ENCODE measurements around the gene TM9SF3.

Gene TM9SF3

GRCh38 chr10:96622013-96622787, 35.4 kb upstream of the TM9SF3 start:
- H3K9ac ChIP-seq (ENCODE audit: insufficient read length, low read depth), result no peak overlapping the region
- DNase-seq (ENCODE audit: low read depth, low spot score), result no peak
- H3K27me3 ChIP-seq (ENCODE audit: insufficient read depth, insufficient read length), result no peaks in the 10 kb centered on the region
- TF ChIP-seq YY1 (IDR thresholded peaks at IDR 0.05; ENCODE audit: insufficient read depth, insufficient read length) (no peak), SUZ12 (IDR thresholded peaks at IDR 0.05; ENCODE audit: extremely low read depth, insufficient read depth, insufficient read length) (no peak)
- H3K36me3 ChIP-seq (ENCODE audit: insufficient read depth, insufficient read length, low read length), result no peaks in the 10 kb centered on the region
- no peak overlapping the region for H3K4me3 ChIP-seq (ENCODE audit: insufficient read length, low read depth)
- H3K9me3 ChIP-seq (ENCODE audit: insufficient read depth, low read length), result no peaks in the 10 kb centered on the region
- H3K4me1 ChIP-seq (ENCODE audit: insufficient read depth, insufficient read length), result peaks cover 5% of the 10 kb centered on the region

GRCh38 chr10:96619796-96620773, 33.3 kb upstream of the TM9SF3 start:
- no peak for DNase-seq (ENCODE audit: low read depth, low spot score)
- H3K36me3 ChIP-seq (ENCODE audit: insufficient read depth, insufficient read length, low read length), result no peaks in the 10 kb centered on the region

DNA sequence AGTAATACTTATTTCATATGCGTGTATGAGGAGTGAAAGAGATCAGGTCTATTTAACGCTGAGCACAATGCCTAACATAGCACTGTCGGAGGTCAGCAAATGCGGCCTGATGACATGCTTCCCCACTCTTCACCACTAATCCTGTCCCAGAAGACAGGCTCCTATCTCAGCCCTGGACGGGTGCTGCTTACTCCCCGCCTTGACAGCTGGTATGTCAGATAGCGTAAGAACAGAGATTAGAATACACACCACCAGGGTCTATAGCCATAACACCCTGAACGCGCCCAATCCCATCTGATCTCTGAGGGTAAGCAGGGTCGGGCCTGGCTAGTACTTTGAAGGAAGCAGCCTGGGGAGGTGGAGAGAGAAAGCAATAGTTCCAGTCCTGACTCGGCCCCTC, 32.3 kb upstream of the TM9SF3 start:
- no peak for TF ChIP-seq SUZ12 (IDR thresholded peaks at IDR 0.05; ENCODE audit: extremely low read depth, insufficient read depth, insufficient read length)
- no peak for TF ChIP-seq YY1 (IDR thresholded peaks at IDR 0.05; ENCODE audit: insufficient read depth, insufficient read length)
- TF ChIP-seq ZNF274 (IDR thresholded peaks at IDR 0.05; ENCODE audit: low read depth, low read length), result no peak
- Histone ChIP-seq H3K4me1 (ENCODE audit: insufficient read depth, insufficient read length) (peaks cover 5% of the 10 kb centered on the region), H3K9me3 (ENCODE audit: insufficient read depth, low read length) (no peaks in the 10 kb centered on the region), H3K27me3 (ENCODE audit: insufficient read depth, insufficient read length) (no peaks in the 10 kb centered on the region), H3K36me3 (ENCODE audit: insufficient read depth, insufficient read length, low read length) (no peaks in the 10 kb centered on the region), H3K9ac (ENCODE audit: insufficient read length, low read depth) (no peak overlapping the region), H3K4me3 (ENCODE audit: insufficient read length, low read depth) (no peak overlapping the region)
- no peak for DNase-seq (ENCODE audit: low read depth, low spot score)

More at GRCh38 chr10:96619796-96620773, 33.3 kb upstream of the TM9SF3 start:
- H3K9ac ChIP-seq (ENCODE audit: insufficient read length, low read depth), result no peak overlapping the region
- H3K9me3 ChIP-seq (ENCODE audit: insufficient read depth, low read length), result no peaks in the 10 kb centered on the region
- TF ChIP-seq SUZ12 (IDR thresholded peaks at IDR 0.05; ENCODE audit: extremely low read depth, insufficient read depth, insufficient read length), result no peak
- no peak for TF ChIP-seq YY1 (IDR thresholded peaks at IDR 0.05; ENCODE audit: insufficient read depth, insufficient read length)
- TF ChIP-seq ZNF274 (IDR thresholded peaks at IDR 0.05; ENCODE audit: low read depth, low read length), result no peak
- H3K4me3 ChIP-seq (ENCODE audit: insufficient read length, low read depth), result no peak overlapping the region
- no peaks in the 10 kb centered on the region for H3K27me3 ChIP-seq (ENCODE audit: insufficient read depth, insufficient read length)
- H3K4me1 ChIP-seq (ENCODE audit: insufficient read depth, insufficient read length), result peaks cover 5% of the 10 kb centered on the region

DNA sequence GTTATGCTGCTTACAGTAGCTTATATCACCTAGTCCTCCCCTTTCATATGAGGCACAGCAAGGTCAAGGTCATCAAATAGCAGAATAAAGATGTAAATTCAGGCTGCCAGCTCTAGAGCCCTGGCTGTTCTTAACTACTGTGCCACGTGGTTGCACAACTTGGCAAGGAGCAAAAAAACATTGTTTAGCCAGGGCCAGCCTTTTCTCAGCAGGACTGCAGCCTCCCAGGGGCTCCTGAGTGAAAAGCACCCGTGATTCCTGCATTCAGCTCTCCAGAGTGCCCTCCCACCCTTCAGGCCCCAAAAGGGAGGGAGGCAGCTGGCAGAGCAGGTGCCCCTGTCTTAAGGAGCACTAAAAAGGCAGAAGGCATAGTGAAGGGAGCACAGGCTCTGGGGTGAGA, 31.8 kb upstream of the TM9SF3 start:
- Histone ChIP-seq H3K4me3 (ENCODE audit: insufficient read length, low read depth) (no peak overlapping the region), H3K9me3 (ENCODE audit: insufficient read depth, low read length) (no peaks in the 10 kb centered on the region), H3K9ac (ENCODE audit: insufficient read length, low read depth) (no peak overlapping the region), H3K27me3 (ENCODE audit: insufficient read depth, insufficient read length) (no peaks in the 10 kb centered on the region), H3K36me3 (ENCODE audit: insufficient read depth, insufficient read length, low read length) (no peaks in the 10 kb centered on the region), H3K4me1 (ENCODE audit: insufficient read depth, insufficient read length) (peaks cover 5% of the 10 kb centered on the region)
- TF ChIP-seq YY1 (IDR thresholded peaks at IDR 0.05; ENCODE audit: insufficient read depth, insufficient read length) (no peak), SUZ12 (IDR thresholded peaks at IDR 0.05; ENCODE audit: extremely low read depth, insufficient read depth, insufficient read length) (no peak), ZNF274 (IDR thresholded peaks at IDR 0.05; ENCODE audit: low read depth, low read length) (no peak)
- DNase-seq (ENCODE audit: low read depth, low spot score), result no peak

DNA sequence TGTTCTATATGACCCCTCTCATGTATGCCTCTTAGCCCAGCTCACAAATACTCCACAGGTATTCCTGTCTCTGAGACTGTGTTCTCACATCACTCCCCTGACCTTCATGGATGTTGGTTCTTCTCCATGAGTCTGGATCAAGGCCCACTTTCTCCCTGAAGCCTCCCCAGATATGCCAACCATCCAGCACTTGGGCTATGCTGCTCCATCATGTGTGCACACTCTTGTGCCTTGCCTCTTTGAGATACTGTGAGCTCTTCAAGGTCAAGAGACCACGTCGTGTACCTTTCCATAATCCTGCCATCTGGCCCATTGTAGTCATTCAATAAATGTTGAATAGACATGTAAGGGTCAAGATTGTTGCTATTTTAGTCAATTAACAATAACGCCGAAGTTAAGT, 30.1 kb upstream of the TM9SF3 start:
- TF ChIP-seq ZNF274 (IDR thresholded peaks at IDR 0.05; ENCODE audit: low read depth, low read length) (no peak), SUZ12 (IDR thresholded peaks at IDR 0.05; ENCODE audit: extremely low read depth, insufficient read depth, insufficient read length) (no peak), YY1 (IDR thresholded peaks at IDR 0.05; ENCODE audit: insufficient read depth, insufficient read length) (no peak)
- H3K9me3 ChIP-seq (ENCODE audit: insufficient read depth, low read length), result no peaks in the 10 kb centered on the region
- H3K36me3 ChIP-seq (ENCODE audit: insufficient read depth, insufficient read length, low read length), result no peaks in the 10 kb centered on the region
- no peak for DNase-seq (ENCODE audit: low read depth, low spot score)
- H3K27me3 ChIP-seq (ENCODE audit: insufficient read depth, insufficient read length), result no peaks in the 10 kb centered on the region
- no peak overlapping the region for H3K9ac ChIP-seq (ENCODE audit: insufficient read length, low read depth)
- peaks cover 5% of the 10 kb centered on the region for H3K4me1 ChIP-seq (ENCODE audit: insufficient read depth, insufficient read length)
- H3K4me3 ChIP-seq (ENCODE audit: insufficient read length, low read depth), result no peak overlapping the region

GRCh38 chr10:96614515-96614914, 27.7 kb upstream of the TM9SF3 start:
- H3K4me3 ChIP-seq (ENCODE audit: insufficient read length, low read depth), result no peak overlapping the region
- H3K9ac ChIP-seq (ENCODE audit: insufficient read length, low read depth), result no peak overlapping the region
- H3K27me3 ChIP-seq (ENCODE audit: insufficient read depth, insufficient read length), result no peaks in the 10 kb centered on the region
- no peaks in the 10 kb centered on the region for H3K36me3 ChIP-seq (ENCODE audit: insufficient read depth, insufficient read length, low read length)
- TF ChIP-seq YY1 (IDR thresholded peaks at IDR 0.05; ENCODE audit: insufficient read depth, insufficient read length) (no peak), SUZ12 (IDR thresholded peaks at IDR 0.05; ENCODE audit: extremely low read depth, insufficient read depth, insufficient read length) (no peak), ZNF274 (IDR thresholded peaks at IDR 0.05; ENCODE audit: low read depth, low read length) (no peak)
- H3K9me3 ChIP-seq (ENCODE audit: insufficient read depth, low read length), result no peaks in the 10 kb centered on the region
- peaks cover 7% of the 10 kb centered on the region for H3K4me1 ChIP-seq (ENCODE audit: insufficient read depth, insufficient read length)
- DNase-seq (ENCODE audit: low read depth, low spot score), result no peak

GRCh38 chr10:96613576-96613975, 26.8 kb upstream of the TM9SF3 start:
- Histone ChIP-seq H3K4me1 (ENCODE audit: insufficient read depth, insufficient read length) (peaks cover 8% of the 10 kb centered on the region), H3K9me3 (ENCODE audit: insufficient read depth, low read length) (no peaks in the 10 kb centered on the region), H3K36me3 (ENCODE audit: insufficient read depth, insufficient read length, low read length) (no peaks in the 10 kb centered on the region), H3K9ac (ENCODE audit: insufficient read length, low read depth) (no peak overlapping the region), H3K4me3 (ENCODE audit: insufficient read length, low read depth) (no peak overlapping the region), H3K27me3 (ENCODE audit: insufficient read depth, insufficient read length) (no peaks in the 10 kb centered on the region)
- no peak for DNase-seq (ENCODE audit: low read depth, low spot score)
- no peak for TF ChIP-seq SUZ12 (IDR thresholded peaks at IDR 0.05; ENCODE audit: extremely low read depth, insufficient read depth, insufficient read length)
- TF ChIP-seq ZNF274 (IDR thresholded peaks at IDR 0.05; ENCODE audit: low read depth, low read length), result no peak
- no peak for TF ChIP-seq YY1 (IDR thresholded peaks at IDR 0.05; ENCODE audit: insufficient read depth, insufficient read length)

Data from NT2/D1 (cell line).